GM18868 (cell line): ENCODE results near the gene EIF4E1B.

Experiments used
- ATAC-seq: cut with Tn5 transposase; IDR thresholded peaks from one replicate; pipeline ENCODE4 v1.9.1; 2021; ENCODE audit warnings: mild to moderate bottlenecking, moderate library complexity; ENCODE audit not compliant: unreplicated experiment

EIF4E1B gene

DNA sequence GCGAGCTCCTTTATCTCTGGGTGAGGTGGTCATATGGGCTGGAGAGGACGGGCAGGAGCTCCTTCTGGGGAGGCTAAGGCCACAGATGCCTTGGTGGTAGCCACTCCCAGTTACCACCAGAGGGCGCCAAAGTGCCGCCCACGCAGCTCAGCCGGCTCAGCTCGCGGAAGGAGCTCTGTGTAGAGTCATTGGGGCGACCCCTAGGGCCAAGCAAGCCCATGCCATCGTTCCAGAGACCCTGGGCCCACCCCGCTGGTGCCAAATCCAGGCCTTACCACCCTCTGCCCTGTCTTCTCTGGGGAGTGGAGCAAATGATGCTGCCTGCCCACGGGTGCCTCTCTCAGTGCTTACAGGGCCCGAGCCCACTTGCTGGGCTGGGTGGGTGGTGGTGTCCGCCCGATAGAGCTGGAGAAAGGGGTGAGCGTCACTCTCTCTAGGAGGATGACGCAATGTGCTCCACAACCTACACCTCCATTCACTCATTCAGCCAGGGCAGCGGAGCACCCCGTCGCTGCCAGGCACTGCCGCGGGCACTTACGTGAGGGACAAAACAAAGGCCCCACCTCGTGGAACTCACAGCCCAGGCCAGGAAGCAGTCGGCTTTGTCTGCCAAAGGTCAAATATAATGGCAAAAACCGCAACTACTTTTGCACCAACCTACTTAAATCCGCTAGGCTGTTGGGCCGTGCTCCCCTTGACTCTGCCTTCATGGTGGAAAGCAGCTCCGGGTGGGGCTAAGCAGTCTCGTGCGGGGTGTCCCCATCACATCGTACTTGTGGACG is 30.6 kb downstream of the EIF4E1B start:
- peak; percentile 68 for ATAC-seq

DNA sequence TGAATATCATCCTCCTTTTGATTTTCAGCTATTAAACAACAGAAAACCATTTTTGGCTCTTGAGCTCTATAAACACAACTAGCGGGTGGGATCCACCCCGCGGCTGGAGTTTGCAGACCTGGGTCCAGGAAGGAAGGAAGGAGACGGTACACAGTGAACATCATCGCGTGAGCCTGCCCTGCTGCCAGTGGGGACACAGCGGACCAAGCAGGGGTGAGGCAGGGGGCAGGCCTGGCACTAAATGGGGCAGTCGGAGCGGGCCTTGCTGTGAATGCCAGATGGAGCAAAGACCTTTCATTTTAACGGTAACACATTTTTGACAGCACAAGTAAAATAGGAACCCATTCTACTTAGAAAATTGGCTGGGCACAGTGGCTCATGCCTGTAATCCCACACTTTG is 31.2 kb downstream of the EIF4E1B start:
- ATAC-seq = no peak

DNA sequence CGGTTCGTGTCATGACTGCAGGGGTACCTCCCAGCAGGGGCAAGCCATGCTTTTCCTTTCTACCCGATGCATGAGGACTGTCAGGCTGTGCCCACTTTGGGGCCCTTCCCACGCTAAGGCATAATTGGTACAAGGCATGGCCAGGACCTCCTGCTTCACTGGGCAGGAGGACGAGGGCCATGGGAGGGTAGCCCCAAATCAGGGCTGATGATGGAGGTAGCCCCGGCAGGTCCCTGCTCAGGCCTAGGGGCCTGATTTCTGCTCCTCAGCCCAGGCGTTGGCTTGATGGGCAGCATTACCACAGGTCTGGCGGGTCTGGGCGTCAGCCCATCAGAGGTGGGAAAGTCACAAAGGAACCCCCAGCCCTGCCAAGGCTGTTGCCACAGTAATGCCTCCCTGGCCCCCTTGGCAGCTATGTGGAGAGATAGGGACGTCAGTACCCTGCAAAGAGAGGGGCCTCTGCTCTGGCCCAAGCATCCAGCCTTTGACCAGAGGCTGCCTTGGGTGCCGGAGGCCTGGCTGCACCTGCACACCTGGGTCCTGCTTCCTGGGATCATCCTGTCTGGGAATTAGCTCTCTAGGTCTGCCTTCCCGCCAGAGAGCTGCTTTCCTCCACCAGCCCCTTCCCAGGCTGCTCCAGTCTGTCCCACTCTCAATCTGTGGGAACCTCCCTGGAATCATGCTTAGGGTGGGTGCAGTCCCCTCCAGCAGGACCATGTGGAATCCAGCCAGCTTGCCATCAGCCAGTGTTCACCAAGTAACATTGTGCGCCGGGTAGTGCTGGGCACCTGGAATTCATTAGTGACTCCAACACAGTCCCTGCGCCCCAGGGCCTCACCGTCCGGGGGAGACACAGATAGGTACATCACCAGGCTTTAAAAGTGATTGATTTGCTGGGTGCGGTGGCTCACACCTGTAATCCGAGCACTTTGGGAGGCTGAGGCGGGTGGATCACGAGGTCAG is 32.2 kb downstream of the EIF4E1B start:
- ATAC-seq = no peak

DNA sequence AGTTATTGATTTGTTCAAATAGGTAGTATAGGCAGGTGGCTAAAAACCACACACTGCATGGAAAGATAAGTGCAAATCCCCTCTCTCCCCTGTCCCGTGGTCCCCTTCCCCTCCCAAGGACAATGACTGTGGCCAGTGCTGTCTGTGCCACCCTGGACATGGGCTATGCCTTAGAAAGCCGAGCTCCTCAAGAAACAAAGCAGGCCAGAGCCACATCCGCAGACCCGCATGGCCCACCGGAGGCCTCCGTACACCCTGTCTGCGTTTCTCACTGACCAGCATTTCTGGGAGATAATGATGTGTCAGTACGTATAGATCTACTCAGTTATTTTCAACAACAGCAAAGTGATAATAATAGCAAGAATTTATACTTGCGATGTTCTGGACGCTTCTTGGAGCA is 33.1 kb downstream of the EIF4E1B start:
- no peak for ATAC-seq

DNA sequence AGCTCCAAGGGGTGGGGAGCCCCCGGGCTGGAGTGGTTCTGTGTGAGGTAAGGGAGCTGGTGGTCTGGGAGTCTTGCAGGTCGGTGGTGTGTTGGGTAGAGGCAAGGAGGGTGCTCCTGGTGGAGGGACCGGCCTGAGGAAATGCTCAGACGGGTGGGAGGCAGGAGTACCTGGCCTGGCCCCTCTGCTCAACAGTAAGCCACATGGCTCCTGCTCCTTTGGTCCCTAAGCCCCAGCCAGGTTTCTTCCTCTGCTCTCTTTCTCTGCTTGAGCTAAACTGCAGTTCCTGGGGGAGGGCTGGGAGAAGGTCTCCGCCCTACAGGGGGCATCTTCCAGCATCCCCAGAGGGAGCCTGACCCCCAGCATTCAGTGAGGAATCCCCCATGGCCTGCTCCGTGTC is 34.0 kb downstream of the EIF4E1B start:
- no peak for ATAC-seq

DNA sequence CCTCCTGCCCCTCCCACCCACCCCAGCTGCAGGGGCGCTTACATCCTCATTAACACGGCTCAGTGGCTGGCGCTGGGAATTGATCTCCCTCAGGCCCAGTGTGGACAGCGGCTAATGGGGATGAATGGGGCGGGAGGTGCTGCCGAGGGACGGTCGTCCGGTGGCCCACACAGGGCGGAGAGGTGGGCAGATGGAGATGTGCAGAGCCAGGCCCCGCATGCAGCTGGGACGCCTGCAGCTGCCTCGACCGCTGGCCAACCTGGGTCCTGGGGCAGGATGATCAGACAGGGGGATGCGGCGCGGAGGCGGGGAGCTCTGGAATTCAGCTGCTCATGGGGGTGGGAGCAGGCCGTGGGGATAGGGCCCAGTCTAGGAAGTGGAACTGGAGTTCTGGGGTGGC is 34.4 kb downstream of the EIF4E1B start:
- no peak for ATAC-seq

DNA sequence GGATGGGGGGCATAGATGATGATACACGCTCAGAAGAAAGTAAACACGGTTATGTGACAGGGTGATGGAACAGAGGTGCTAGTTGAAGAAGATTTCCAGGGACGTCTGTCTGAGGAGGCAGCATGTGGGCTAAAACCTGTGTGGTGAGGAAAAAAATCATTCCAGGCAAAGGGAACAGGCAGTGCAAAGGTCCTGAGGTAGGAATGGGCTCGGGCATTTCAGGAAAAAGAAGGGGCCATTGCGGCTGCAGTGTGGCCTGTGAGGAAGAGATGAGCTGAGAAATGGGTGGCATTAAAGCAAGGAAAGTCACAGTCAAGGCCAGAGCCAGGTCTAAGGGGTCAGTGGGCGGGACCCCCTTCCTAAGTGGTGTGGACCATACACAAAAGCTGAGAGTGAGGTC is 35.0 kb downstream of the EIF4E1B start:
- ATAC-seq = no peak

DNA sequence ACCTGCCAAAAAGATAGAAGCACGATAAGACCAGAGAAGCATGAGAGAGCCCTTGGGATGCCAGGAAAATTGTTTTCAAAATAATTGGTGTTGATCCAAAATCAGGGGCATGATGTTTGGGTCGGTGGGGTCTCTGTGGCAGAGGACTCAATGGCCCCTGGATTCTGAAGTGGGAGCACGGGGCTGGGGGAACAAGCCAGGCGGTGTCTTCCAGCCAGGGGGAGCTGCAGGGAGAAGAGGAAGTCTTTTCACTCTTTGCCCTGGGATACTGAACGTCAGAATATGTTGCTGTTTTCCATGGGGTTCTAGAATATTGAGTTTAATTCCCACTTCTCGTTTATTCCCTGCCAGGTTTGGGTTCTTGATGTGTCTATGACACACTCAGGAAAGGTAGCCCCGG is 37.2 kb downstream of the EIF4E1B start:
- no peak for ATAC-seq

DNA sequence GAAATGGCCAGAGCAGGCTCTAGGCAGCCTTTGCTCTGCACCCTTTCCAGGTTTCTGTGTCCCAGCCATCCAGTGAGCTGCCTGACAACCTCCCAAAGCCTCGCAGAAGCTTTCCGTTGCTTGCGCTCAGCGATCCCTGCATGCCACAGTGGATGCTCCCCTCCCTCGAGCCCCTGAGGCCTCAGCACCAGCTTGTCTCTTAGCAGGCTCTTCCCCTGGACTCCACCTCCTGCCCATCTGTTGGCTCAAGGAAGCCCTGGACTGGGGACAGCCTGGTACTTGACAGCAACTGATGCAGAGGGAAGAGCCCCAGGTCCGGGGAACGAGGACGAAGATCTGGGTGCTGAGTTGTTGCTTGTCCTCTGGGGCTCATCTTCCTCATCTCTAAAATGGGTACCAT is 40.0 kb downstream of the EIF4E1B start:
- ATAC-seq = no peak

DNA sequence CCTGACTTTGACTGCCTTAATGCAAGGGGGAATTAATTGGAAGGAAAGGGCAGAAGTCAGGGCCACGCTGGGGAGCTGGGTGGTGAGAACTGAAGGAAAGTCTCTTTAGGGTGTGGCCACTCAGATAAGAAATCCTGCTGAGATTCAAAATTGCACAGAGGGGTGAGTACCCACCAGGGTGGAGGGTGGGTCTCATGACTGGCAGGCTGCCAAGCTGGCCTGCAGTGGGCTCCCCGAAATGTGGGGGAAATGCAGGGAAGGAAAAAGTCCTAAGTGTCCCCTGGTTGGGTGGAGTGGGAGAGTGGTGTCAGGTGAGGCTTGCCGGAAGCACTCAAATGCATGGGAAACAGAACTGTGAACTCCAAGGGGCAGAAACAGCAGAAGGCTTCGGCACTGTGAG is 40.9 kb downstream of the EIF4E1B start:
- no peak for ATAC-seq

DNA sequence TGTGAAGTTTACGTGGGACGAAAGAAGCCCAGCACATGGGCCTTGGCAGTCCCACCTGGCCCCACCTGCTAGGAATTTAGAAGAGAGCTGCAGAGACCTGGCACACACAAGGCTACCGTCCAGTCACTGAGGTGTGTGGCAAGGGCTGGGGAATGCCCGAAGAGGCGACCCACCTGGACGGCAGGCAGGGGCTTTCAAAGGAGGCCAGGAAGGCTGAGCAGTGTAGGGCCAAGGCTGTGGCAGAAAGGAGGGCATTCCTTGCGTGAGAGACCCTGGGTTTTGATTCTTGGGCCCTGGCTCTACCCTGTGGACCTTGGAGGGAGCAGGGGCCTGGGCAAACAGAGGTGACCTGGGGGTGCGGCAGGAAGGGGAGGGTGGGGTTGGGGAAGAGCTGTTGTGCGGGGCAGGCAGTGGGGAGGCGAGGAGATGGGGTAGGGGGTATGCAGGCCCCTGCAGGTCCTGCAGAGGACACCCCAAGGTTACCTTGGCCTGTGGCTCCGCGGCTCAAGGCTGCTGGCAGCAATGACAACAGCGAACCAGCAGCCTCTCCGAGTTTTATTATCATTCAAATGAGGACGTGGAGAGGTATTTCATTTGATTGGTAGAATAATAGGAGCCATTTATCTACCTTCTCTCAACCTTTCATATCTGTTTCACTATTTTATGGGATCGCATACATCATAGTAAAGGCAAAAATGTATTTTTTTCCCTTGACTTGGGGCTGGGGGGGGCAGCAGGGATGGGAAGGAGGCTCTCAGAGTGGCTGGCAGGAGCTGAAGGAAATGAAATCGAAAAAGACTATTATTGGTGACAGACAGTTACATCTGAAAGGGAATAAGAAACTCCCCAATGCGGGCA is 41.6 kb downstream of the EIF4E1B start:
- no peak for ATAC-seq

DNA sequence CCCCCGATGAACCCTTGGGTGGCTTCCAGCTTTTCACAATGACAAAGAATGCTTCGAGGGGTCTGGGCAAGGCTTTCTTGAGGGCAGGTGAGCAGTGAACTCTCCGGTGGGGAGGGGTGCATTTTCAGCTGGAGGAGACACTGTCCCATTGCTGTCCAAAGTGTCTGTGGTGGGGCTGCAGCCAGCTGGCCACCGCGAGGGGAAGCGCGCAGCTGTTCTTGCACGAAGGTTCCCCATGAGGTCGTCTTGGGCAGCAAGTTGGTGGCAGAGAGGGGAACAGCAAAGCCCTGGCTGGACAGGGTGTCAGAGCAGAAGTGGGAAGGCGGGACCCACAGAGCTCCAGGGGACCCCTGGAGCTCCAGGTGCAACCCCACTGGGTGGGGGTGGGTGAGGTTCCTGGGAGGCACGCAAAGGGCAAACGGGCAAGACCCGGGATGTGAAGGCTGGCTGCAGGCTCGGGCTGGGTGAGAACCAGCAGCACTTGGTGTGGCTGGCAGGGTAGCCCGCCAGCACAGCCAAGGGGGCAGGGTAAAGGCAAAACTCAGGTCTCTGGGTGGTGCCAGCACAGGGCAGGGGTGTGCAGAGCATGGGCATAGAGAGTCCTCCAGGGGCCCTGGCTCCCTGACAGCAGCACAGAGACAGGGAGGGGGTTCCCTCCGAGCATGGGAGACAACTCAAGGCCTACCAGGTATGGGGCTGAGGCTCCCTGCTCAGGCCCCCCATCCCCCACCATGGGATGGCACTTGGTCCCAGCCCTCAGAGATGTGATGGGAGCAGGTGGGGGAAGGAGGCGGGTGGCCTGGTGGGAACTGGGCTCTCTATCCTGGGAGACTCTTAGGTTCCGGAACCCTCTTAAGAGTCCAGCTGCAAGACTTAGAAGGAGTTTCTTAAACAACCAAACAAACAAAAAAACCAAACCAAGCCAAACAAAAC is 43.4 kb downstream of the EIF4E1B start:
- ATAC-seq = no peak

DNA sequence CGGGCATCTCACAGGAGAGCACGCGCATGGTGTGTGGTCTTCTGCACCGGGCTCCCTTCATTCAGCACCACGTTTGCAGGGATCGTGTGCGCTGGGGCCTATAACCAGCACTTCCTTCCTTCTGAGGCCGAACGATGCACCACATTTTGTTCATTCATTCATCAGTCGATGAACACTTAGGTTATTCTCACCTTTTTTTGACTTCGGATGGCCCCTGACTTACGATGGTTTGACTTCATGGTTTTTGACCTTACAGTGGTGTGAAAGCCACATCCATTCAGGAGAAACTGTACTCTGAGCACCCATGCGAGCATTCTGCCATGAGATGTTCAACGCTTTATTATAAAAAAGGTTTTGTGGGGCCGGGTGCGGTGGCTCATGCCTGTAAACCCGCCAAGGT is 44.3 kb downstream of the EIF4E1B start:
- ATAC-seq = no peak

DNA sequence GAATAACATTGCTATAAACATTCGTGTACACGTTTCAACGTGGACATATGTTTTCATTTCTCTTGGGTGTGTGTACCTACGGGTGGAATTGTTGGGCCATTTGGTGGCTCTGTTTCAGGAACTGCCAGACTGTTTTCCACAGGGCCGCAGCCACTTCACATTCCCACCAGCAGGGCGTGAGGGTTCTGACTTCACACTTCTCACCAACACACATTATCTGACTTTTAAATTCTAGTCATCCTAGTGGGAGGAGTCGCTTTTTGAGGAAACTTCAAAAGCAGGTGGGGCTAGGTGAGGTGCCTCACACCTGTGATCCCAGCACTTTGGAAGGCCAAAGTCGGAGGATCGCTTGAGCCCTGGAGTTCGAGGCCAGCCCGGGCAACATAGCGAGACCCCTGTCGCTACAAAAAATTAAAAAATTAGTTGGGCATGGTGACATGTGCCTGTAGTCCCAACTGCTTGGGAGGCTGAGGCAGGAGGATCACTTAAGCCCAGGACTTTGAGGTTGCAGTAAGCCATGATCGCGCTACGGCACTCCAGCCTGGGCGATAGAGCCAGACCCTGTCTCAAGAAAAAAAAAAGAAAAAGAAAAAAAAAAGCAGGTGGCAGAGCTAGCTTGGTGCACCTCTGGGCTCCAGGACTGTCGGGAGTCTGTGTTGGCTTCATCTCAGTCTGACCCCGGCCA is 45.3 kb downstream of the EIF4E1B start:
- ATAC-seq = no peak

DNA sequence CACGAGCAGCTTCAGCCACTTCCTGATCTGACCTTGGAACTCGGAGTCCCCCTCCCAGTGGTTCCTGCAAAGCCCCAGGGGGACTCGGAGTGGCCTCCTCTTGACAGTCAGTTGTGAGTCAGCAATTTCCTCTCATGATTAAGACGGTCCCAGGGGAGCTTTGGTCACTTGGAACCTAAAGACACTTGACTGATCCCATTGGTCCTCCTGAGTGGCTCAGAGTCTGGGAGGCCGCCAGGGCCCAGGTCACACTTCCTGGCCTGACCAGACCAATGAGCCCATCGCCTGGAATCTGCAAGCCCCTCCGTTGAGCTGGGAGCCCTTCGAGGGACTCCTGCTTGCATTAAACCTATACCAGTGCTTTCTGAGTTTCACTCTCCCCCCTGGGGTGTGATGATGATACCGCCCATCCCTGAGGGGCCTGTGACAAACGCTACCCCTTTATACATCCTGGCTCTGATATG is 45.9 kb downstream of the EIF4E1B start:
- ATAC-seq = peak; percentile 66

DNA sequence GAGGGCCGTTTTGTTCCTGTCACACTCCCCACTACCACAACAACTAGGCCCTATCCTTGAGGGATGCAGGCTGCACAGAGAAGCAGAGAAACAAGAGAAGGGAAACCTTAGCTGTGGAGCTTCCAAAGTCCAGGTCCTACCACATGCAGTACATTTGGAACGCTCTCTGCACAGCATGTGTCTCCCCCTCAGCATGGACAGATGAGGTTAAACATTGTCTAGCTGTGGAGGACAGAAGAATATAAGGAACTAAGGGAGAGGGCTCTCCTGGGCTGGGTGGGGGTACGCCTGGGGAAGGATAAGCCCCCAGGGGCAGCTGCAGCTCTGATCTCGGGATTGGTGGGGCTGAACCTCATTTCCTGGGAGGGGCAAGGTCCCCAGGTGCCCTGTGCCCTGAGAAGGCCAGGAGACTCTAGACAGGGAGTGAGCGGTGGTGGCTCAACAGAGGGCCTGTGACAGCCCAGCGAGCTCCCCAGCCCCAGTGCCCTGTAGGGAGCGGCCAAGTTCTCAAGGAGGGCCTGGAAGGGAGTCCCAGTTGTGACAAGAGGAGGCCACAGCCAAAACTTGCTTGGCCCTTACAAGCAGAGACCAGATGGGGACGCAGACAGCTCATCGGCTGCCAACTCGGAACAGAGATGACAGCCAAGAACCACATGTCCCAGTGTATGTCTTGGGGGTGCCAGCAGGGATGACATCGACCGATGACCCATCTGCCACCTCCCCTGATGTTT is 46.9 kb downstream of the EIF4E1B start:
- no peak for ATAC-seq

DNA sequence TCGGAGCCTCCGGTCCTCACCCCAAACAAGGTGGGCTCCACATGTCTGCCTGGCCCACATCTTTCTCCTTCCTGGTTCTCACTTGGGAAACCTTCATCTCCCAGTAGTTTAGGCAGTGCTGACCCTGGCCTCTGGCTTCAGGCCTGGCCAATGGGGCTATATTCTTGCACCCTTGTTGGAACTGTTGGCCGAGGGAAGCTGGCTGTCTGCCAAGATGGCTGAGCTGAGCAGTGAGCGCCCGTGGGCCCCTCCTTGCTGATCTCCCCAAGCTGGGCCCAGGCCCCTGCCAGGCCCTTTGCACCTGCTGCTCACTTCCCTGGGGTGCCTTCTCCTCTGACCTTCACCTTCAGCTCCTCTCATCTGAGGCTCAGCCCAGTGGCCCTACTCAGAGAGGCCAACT is 48.1 kb downstream of the EIF4E1B start:
- no peak for ATAC-seq

DNA sequence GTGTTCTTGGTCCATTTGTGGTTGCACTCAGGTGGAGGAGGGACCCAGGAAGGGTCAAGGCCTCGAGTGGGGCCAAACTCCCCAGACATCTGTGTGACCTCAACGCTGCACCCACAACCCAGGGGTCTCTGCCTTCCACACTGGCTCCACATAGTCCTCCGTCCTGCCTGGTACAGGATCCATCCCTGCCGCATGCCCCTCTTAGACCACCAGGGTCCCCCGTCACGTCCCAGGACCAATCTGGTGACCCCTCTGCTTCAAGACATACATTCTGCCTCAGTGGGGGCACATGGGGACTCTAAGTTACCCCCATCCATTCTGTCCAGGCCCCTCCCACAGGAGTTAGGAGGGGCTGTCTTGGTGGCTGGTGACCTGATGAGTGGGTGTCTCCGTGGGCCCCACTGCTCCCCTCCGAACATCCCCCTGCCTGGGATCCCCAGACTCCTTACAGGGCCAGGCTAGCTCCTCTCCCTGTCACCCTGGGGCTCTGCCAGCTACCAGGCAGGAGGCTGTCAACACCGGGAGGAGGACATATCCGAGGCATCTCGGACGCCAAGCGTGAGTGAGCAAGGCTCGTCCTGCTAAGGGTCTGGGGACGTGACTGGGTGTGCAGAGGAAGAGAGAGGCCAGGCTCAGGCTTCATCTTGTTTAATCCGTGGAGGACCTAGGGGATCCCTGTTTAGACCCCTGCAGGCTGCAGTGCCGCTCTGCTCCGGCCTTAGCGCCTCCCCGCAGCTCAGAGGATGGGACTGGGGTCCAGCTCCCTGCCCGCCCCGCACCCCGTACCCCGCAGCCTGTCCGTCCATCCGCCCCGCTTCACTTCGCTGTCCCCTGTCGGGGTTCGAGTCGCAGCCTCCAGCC is 49.1 kb downstream of the EIF4E1B start:
- ATAC-seq = no peak
